K562 (cell line): ENCODE results near the gene TMEM39A. TPM values are rescaled to one million over a fixed set of nuclear protein-coding genes. Genes with fewer than 3 reads are reported as not detected.
A peak's percentile ranks its signal among the peaks of the same experiment; 100 is the strongest.

Experiments used
- ATAC-seq: fragments of 200-7000 bp; cut with Tn5 transposase; 3 replicates; pipeline ENCODE4 v1.9.1; 2020; ENCODE audit warnings: moderate library complexity
- BruUV-seq: library from RNA; stranded (reverse); fragments of 400-500 nt; replicated peaks from 2 replicates; lab custom pipeline; 2021; lab: Mats Ljungman, UMichigan
- CTCF ChIA-PET: fragments of 300-600 bp; formaldehyde crosslinking; extraction: SDS; loops from one replicate; lab custom pipeline; 2021; ENCODE audit warnings: low intra/inter-chr PET ratio; lab: Yijun Ruan, JAX
- POLR2A ChIA-PET: fragments of 300-600, 350-650 bp; sonication (Branson Sonifier 250); formaldehyde crosslinking; extraction: SDS; loops from one replicate; lab custom pipeline; 2021; ENCODE audit warnings: antibody characterized with exemption, inconsistent platforms; lab: Yijun Ruan, JAX
- DNase-seq, 4 experiments: peaks; one replicate each; pipeline versions ENCODE4 v3.0.0 to v3.0.0-alpha.2; 2011 to 2018; ENCODE audit warnings: low spot score in 3 of 4, mixed read lengths in 3 of 4; ENCODE audit errors: extremely low read depth in 1 of 4
- FAIRE-seq: peaks from 2 replicates; lab custom pipeline; 2011; peaks lifted over from hg19 to GRCh38; lab: Jason Lieb, UNC
- H2AFZ ChIP-seq: 2 replicates; pipeline ENCODE4 v1.6.0; 2011; ENCODE audit warnings: low read depth, low read length, control low read depth, inconsistent platforms
- H3K27ac ChIP-seq: fragments of 200-600 bp; 3 replicates; pipeline ENCODE4 v1.8.0; 2011; ENCODE audit warnings: low read depth, mild to moderate bottlenecking, control low read depth, inconsistent platforms, low read length, moderate library complexity, mixed read lengths; ENCODE audit errors: extremely low read depth
- H3K27me3 ChIP-seq, 2 experiments: fragments of 300-600 bp in 1 of 2; 2 replicates in 1 of 2; 3 replicates in 1 of 2; pipeline versions ENCODE4 v1.6.0 to v1.8.0; 2011; ENCODE audit warnings: inconsistent platforms in 2 of 2, low read length in 2 of 2, mild to moderate bottlenecking in 1 of 2, mixed read lengths in 1 of 2, moderate library complexity in 1 of 2; ENCODE audit not compliant: control insufficient read depth in 2 of 2, insufficient read depth in 2 of 2
- H3K36me3 ChIP-seq: fragments of 300-600 bp; 3 replicates; pipeline ENCODE4 v1.8.0; 2011; ENCODE audit warnings: mild to moderate bottlenecking, low read length, inconsistent platforms; ENCODE audit not compliant: control insufficient read depth, insufficient read depth
- H3K4me1 ChIP-seq, 2 experiments: fragments of 200-600 bp in 1 of 2; replicated peaks in 1 of 2; 2 replicates in 1 of 2; 3 replicates in 1 of 2; pipeline versions ENCODE4 v1.5.1 to v1.8.0; 2011; ENCODE audit warnings: inconsistent platforms in 2 of 2, low read length in 2 of 2, mild to moderate bottlenecking in 1 of 2, mixed read lengths in 1 of 2, moderate library complexity in 1 of 2; ENCODE audit not compliant: control insufficient read depth in 2 of 2, insufficient read depth in 2 of 2
- H3K4me2 ChIP-seq: 2 replicates; pipeline ENCODE4 v1.6.1; 2011; ENCODE audit warnings: low read length, control low read depth, inconsistent platforms, mixed read lengths; ENCODE audit not compliant: insufficient read depth
- H3K4me3 ChIP-seq: fragments of 200-600 bp; sonication (generic), shearing (Covaris generic); 2 replicates; pipeline ENCODE4 v1.5.1; 2016; ENCODE audit warnings: control low read depth, inconsistent platforms
- H3K79me2 ChIP-seq: fragments of 200-600 bp; 3 replicates; pipeline ENCODE4 v1.8.0; 2011; ENCODE audit warnings: low read length, inconsistent platforms; ENCODE audit not compliant: control insufficient read depth, insufficient read depth
- H3K9ac ChIP-seq, 2 experiments: 2 replicates each; pipeline versions ENCODE4 v1.6.0 to v1.6.1; 2011; ENCODE audit warnings: low read depth in 2 of 2, low read length in 2 of 2, control low read depth in 1 of 2, inconsistent platforms in 1 of 2, mild to moderate bottlenecking in 1 of 2, mixed read lengths in 1 of 2; ENCODE audit not compliant: insufficient read depth in 1 of 2
- H3K9me1 ChIP-seq: one replicate; pipeline ENCODE4 v1.6.0; 2011; ENCODE audit warnings: inconsistent platforms, mild to moderate bottlenecking, low read length, moderate library complexity; ENCODE audit not compliant: control insufficient read depth, insufficient read depth
- H3K9me3 ChIP-seq: replicated peaks from 2 replicates; pipeline ENCODE4 v1.5.1; 2011; ENCODE audit warnings: low read depth, low read length, inconsistent platforms; ENCODE audit not compliant: control insufficient read depth, insufficient read depth
- H4K20me1 ChIP-seq: replicated peaks from 2 replicates; pipeline ENCODE4 v1.6.1; 2011; ENCODE audit warnings: low read length, inconsistent platforms, mixed read lengths; ENCODE audit not compliant: control insufficient read depth, insufficient read depth
- CHD1 ChIP-seq: fragments of 200-600 bp; sonication (generic); IDR thresholded peaks from one replicate; pipeline ENCODE4 v1.6.1; 2012; ENCODE audit warnings: mild to moderate bottlenecking, moderate library complexity, low read length, inconsistent platforms
- DDX20 ChIP-seq: fragments of 450-650 bp; IDR thresholded peaks from 2 replicates; pipeline ENCODE4 v1.6.1; 2016; ENCODE audit warnings: missing genetic modification characterization, low read depth, mild to moderate bottlenecking, missing compliant biosample characterization, moderate library complexity
- HDGF ChIP-seq: fragments of 450-650 bp; IDR thresholded peaks from 2 replicates; pipeline ENCODE4 v1.6.1; 2016
- JUND ChIP-seq, 2 experiments: IDR thresholded peaks; 2 replicates in 1 of 2; 3 replicates in 1 of 2; pipeline ENCODE4 v1.6.1; 2011; ENCODE audit warnings: borderline replicate concordance in 2 of 2, low read depth in 2 of 2, low read length in 2 of 2, improper control_type of control experiment in 1 of 2, missing biosample characterization in 1 of 2, missing genetic modification characterization in 1 of 2, missing genetic modification reagents in 1 of 2
- ZNF316 ChIP-seq: fragments of 450-650 bp; IDR thresholded peaks from 2 replicates; pipeline ENCODE4 v1.6.1; 2016
- ZNF766 ChIP-seq: fragments of 200-800 bp; sonication (Bioruptor generic); conservative IDR thresholded peaks from 2 replicates; pipeline ENCODE4 v1.6.1; 2016; ENCODE audit warnings: missing genetic modification characterization, missing compliant biosample characterization
- WGBS: fragments of 100-300 bp; shearing (Covaris generic); methylation state at CpG from one replicate; pipeline ENCODE4 v1.1.6; 2016; ENCODE audit warnings: low coverage, mixed read lengths; ENCODE audit not compliant: insufficient coverage; ENCODE audit errors: missing lambda C conversion rate; 5-methylcytosine and 5-hydroxymethylcytosine counted together
- in situ Hi-C: fragments of 300-500 bp; cut with MboI; formaldehyde crosslinking; loops from 4 replicates; pipeline ENCODE4 v1.15.0; 2018; ENCODE audit warnings: inconsistent platforms, mixed read lengths
- intact Hi-C: fragments of 100-400 bp; cut with micrococcal nuclease; formaldehyde crosslinking; loops from 2 replicates; pipeline ENCODE4 v1.14.2; 2022
- polyA plus RNA-seq, 8 experiments: library from polyadenylated mRNA; depleted of rRNA in 4 of 8; stranded (reverse) in 5 of 8; unstranded in 3 of 8; fragments of >200 nt; fragmentation: Nextera tagmentation in 2 of 8; fragmentation: Illumina TruSeq in 1 of 8; extraction: Ambion mirVana in 2 of 8; extraction: Trizol in 1 of 8; gene quantifications; 2 replicates each; pipeline versions ENCODE4 v1.2.1 to v1.2.3, GENCODE V29; 2011 to 2014; ENCODE audit warnings: inconsistent platforms in 1 of 8, missing spikeins in 1 of 8
- total RNA-seq, 7 experiments: library from RNA; depleted of rRNA in 6 of 7; stranded (reverse); fragments of >200 nt in 6 of 7; fragmentation: Illumina TruSeq in 2 of 7; extraction: Trizol in 2 of 7; gene quantifications; 2 replicates each; pipeline versions ENCODE4 v1.2.1 to v1.2.3, GENCODE V29; 2011 to 2021; ENCODE audit warnings: low replicate concordance in 1 of 7
- TF ChIP-seq, protein P1 (sequence below), 2 experiments: fragments of 450-650 bp; IDR thresholded peaks; 2 replicates each; pipeline ENCODE4 v1.6.1; 2016

TMEM39A gene
- total and polyA plus RNA-seq, 9 of the 15 experiments (the other 6 are each of a cell fraction or from before 2014, with no cell fraction given) = 12.0 to 41.5 (median 15.4) TPM

DNA sequence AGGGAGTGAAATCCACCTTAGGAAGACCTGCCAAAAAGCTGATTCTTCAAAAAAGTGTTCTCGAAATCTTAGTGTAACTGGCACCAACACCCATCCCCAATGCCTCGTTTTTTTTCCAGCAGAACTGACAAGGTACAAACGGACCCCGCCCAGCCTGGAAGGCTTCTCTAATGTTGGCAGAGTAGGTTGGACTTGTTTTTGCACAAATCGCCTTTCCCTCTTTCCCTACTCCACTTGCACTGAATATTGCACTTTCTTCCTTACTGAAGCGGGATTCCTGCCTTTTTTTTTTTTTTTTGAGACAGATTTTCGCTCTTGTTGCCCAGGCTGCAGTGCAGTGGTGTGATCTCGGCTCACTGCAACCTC, 34.4 kb upstream of the TMEM39A start:
- H3K4me3 ChIP-seq = peak overlapping the region; percentile 70
- TF ChIP-seq ZNF766 (CRISPR knock-in tag) (peak; percentile 33; the same call in 1 of the 2 replicates), ZNF316 (peak; percentile 46), HDGF (peak; percentile 61; the same call in 1 of the 2 replicates), CHD1 (peak; percentile 73), DDX20 (no peak), JUND (IDR thresholded peaks at IDR 0.05; ENCODE audit: borderline replicate concordance, low read depth, low read length) (no peak), JUND (tag; IDR thresholded peaks at IDR 0.05; ENCODE audit: borderline replicate concordance, low read depth, low read length) (no peak)
- TF ChIP-seq, protein P1, sequence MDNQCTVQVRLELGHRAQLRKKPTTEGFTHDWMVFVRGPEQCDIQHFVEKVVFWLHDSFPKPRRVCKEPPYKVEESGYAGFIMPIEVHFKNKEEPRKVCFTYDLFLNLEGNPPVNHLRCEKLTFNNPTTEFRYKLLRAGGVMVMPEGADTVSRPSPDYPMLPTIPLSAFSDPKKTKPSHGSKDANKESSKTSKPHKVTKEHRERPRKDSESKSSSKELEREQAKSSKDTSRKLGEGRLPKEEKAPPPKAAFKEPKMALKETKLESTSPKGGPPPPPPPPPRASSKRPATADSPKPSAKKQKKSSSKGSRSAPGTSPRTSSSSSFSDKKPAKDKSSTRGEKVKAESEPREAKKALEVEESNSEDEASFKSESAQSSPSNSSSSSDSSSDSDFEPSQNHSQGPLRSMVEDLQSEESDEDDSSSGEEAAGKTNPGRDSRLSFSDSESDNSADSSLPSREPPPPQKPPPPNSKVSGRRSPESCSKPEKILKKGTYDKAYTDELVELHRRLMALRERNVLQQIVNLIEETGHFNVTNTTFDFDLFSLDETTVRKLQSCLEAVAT (IDR thresholded peaks at IDR 0.05) = 0 out of 4 replicates have a peak, but pooled peaks of 1 of the 2 experiments have one; percentile 32
- in situ Hi-C loops = no loop called here
- intact Hi-C loops = loop anchor here (2.0 to 5.0 kb wide), 2 partner anchors 36 to 61 kb away; partner anchors contain the start of genes CD80 and TMEM39A
- CTCF ChIA-PET = no interaction called here
- peak overlapping the region; percentile 81 for H2AFZ ChIP-seq
- POLR2A ChIA-PET = interaction anchor here (0.6 to 1.9 kb wide), 7 partner anchors 10 to 207 kb away, joined by 3 to 12 read pairs (median 4); partner anchors contain the start of gene TMEM39A
- FAIRE-seq (no peak), ATAC-seq (peak; percentile 9), DNase-seq (peak in 2 of 4 experiments; percentile 11 to 41)
- no peaks in the 10 kb centered on the region; a peak in 1 of 5 replicates for H3K4me1 ChIP-seq
- H3K27ac ChIP-seq = peak overlapping the region; percentile 94
- peaks cover 15% of the 10 kb centered on the region; the same call in 2 of the 3 replicates for H3K36me3 ChIP-seq
- peaks cover 48% of the 10 kb centered on the region for H3K79me2 ChIP-seq
- no peaks in the 10 kb centered on the region for H3K27me3 ChIP-seq
- no peaks in the 10 kb centered on the region for H3K9me1 ChIP-seq
- H3K4me2 ChIP-seq = peak overlapping the region; percentile 87
- BruUV-seq = TSS peak; percentile 96
- 0% methylated on average over 5 of the region's 8 CpGs for WGBS
- no peaks in the 10 kb centered on the region for H4K20me1 ChIP-seq
- H3K9me3 ChIP-seq = no peaks in the 10 kb centered on the region
- H3K9ac ChIP-seq = peak overlapping the region; percentile 90 to 98
